Esophagus muscularis mucosa (tissue), 4 donors: ENCODE results near the gene CHL1. TPM values are rescaled to one million over a fixed set of nuclear protein-coding genes. Genes with fewer than 3 reads are reported as not detected.

Source experiments
- DNase-seq: peaks from one replicate; pipeline ENCODE4 v3.0.0-alpha.2; 2017; ENCODE audit errors: extremely low spot score
- H3K27ac ChIP-seq, 4 donors: fragments of 200-600 bp; sonication (generic); replicated peaks in 1 of 4; 1 replicate in 3 of 4; 2 replicates in 1 of 4; pipeline ENCODE4 v1.5.1; 2016 to 2019; ENCODE audit warnings: mild to moderate bottlenecking in 1 of 4
- H3K27me3 ChIP-seq, 4 donors: fragments of 200-600 bp; sonication (generic); one replicate each; pipeline versions ENCODE4 v1.5.1 to v1.6.0; 2016 to 2019
- H3K36me3 ChIP-seq, 4 donors: fragments of 200-600 bp; sonication (generic); one replicate each; pipeline ENCODE4 v1.5.1; 2016 to 2019
- H3K4me1 ChIP-seq, 4 donors: fragments of 200-600 bp; sonication (generic); one replicate each; pipeline ENCODE4 v1.5.1; 2016 to 2019
- H3K4me3 ChIP-seq, 4 donors: fragments of 200-600 bp; sonication (generic); 1 replicate in 2 of 4; 2 replicates in 2 of 4; pipeline ENCODE4 v1.5.1; 2016 to 2019; ENCODE audit warnings: mild to moderate bottlenecking in 4 of 4, moderate library complexity in 1 of 4
- H3K9me3 ChIP-seq, 4 donors: fragments of 200-600 bp; sonication (generic); 1 replicate in 3 of 4; 2 replicates in 1 of 4; pipeline ENCODE4 v1.5.1; 2016 to 2019
- EP300 ChIP-seq: sonication (generic); formaldehyde crosslinking; IDR thresholded peaks from one replicate; pipeline ENCODE4 v1.6.1; 2017; ENCODE audit warnings: antibody characterized with exemption
- POLR2A ChIP-seq: fragments of 450-650 bp; IDR thresholded peaks from one replicate; pipeline ENCODE4 v1.6.1; 2017; ENCODE audit warnings: antibody characterized with exemption, moderate library complexity, mild to moderate bottlenecking, low read depth
- POLR2AphosphoS5 ChIP-seq, 2 donors: sonication (generic); formaldehyde crosslinking; IDR thresholded peaks; one replicate each; pipeline ENCODE4 v1.6.1; 2017; ENCODE audit warnings: antibody characterized with exemption in 2 of 2
- WGBS: methylation state at CpG from one replicate; pipeline ENCODE4 v1.1.5; 2018; 5-methylcytosine and 5-hydroxymethylcytosine counted together
- intact Hi-C: fragments of 100-400 bp; cut with DNase I; formaldehyde crosslinking; loops from one replicate; pipeline ENCODE4 v1.15.1; 2023
- total RNA-seq, 4 donors: library from RNA; depleted of rRNA; stranded (reverse); fragments of >200 nt; gene quantifications; one replicate each; pipeline versions ENCODE4 v1.1.0 to v1.2.1, GENCODE V29; 2016
- TF ChIP-seq, protein P1 (sequence below), 3 experiments: fragments of 200-600 bp in 2 of 3; fragments of 450-650 bp in 1 of 3; sonication (generic) in 2 of 3; IDR thresholded peaks; one replicate each; pipeline ENCODE4 v1.5.1; 2017 to 2019; ENCODE audit warnings: antibody characterized with exemption in 3 of 3, mild to moderate bottlenecking in 2 of 3, moderate library complexity in 1 of 3

The CHL1 gene
- total RNA-seq, 4 donors from 2014 or later = 33.0 to 49.1 (median 42.5) TPM

GRCh38 chr3:330494-331115 lies 134.0 kb downstream of the CHL1 start:
- Histone ChIP-seq H3K4me1 (no peaks in the 10 kb centered on the region), H3K27ac (no peak overlapping the region), H3K9me3 (no peaks in the 10 kb centered on the region), H3K4me3 (no peak overlapping the region), H3K36me3 (no peaks in the 10 kb centered on the region), H3K27me3 (no peaks in the 10 kb centered on the region)
- TF ChIP-seq, protein P1, sequence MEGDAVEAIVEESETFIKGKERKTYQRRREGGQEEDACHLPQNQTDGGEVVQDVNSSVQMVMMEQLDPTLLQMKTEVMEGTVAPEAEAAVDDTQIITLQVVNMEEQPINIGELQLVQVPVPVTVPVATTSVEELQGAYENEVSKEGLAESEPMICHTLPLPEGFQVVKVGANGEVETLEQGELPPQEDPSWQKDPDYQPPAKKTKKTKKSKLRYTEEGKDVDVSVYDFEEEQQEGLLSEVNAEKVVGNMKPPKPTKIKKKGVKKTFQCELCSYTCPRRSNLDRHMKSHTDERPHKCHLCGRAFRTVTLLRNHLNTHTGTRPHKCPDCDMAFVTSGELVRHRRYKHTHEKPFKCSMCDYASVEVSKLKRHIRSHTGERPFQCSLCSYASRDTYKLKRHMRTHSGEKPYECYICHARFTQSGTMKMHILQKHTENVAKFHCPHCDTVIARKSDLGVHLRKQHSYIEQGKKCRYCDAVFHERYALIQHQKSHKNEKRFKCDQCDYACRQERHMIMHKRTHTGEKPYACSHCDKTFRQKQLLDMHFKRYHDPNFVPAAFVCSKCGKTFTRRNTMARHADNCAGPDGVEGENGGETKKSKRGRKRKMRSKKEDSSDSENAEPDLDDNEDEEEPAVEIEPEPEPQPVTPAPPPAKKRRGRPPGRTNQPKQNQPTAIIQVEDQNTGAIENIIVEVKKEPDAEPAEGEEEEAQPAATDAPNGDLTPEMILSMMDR (IDR thresholded peaks at IDR 0.05) = no peak
- TF ChIP-seq POLR2A (no peak), POLR2AphosphoS5 (IDR thresholded peaks at IDR 0.05) (no peak), EP300 (no peak)
- WGBS = 69% methylated on average over 1 of the region's 1 CpG
- intact Hi-C loops = no loop called here
- no peak for DNase-seq

DNA sequence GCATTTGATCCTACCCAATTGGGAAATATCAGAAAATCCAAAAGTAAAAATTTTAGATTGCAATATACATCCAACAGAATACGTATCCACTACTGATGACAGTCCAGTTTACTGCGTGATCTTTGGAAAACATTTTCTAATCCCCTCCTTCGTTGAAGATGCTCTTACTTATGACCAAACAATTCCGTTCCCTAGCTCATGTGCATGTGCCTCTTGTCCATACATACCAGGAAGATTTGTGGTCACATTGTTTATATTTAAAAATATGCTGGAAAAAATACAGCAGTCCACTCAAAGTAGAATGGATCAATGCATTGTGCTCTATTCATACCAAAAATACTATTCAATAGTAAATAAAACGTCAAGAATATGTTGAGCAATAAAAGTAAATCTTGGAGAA lies 135.3 kb downstream of the CHL1 start:
- Histone ChIP-seq H3K27ac (no peak overlapping the region), H3K4me3 (no peak overlapping the region), H3K27me3 (no peaks in the 10 kb centered on the region), H3K36me3 (no peaks in the 10 kb centered on the region), H3K4me1 (no peaks in the 10 kb centered on the region), H3K9me3 (no peaks in the 10 kb centered on the region)
- no peak for DNase-seq
- TF ChIP-seq POLR2A = no peak
- no peak for TF ChIP-seq EP300
- TF ChIP-seq, protein P1 (IDR thresholded peaks at IDR 0.05) = no peak
- no peak for TF ChIP-seq POLR2AphosphoS5 (IDR thresholded peaks at IDR 0.05)
- intact Hi-C loops = no loop called here
- WGBS = 82% methylated on average over 5 of the region's 5 CpGs

- no peaks in the 10 kb centered on the region for H3K4me1 ChIP-seq
- H3K27ac ChIP-seq = no peak overlapping the region
- H3K4me3 ChIP-seq = no peak overlapping the region
- intact Hi-C loops = no loop called here
- H3K36me3 ChIP-seq = no peaks in the 10 kb centered on the region
- TF ChIP-seq POLR2A (no peak), POLR2AphosphoS5 (IDR thresholded peaks at IDR 0.05) (no peak), EP300 (no peak)
- TF ChIP-seq, protein P1 (IDR thresholded peaks at IDR 0.05) = no peak
- no peaks in the 10 kb centered on the region for H3K27me3 ChIP-seq
- no peaks in the 10 kb centered on the region for H3K9me3 ChIP-seq
- WGBS = 47% methylated on average over 2 of the region's 2 CpGs
- DNase-seq = no peak
Measured at GRCh38 chr3:332701-333100, 136.1 kb downstream of the CHL1 start.

DNA sequence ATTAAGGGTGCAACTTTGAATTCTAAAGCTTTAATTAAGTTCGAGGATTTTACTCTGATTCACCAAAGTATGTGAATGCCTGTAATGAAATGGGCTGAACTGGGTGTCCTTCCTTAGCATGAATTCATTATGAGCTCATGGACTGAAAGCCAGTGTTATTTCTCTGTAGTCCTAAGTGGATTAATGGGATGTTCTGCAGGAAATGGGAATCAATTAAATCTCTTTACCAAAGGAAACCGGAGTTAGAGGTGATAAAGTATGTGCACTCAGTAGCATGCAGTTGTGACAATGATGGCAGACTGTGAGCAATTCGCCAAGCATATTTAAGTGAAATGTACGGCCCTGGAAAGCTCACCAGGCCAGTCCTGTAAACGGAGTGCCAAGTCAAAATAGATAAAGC lies 138.7 kb downstream of the CHL1 start:
- no peak for TF ChIP-seq POLR2A
- no peak for TF ChIP-seq EP300
- TF ChIP-seq POLR2AphosphoS5 (IDR thresholded peaks at IDR 0.05) = no peak
- TF ChIP-seq, protein P1 (IDR thresholded peaks at IDR 0.05) = no peak
- H3K4me3 ChIP-seq = no peak overlapping the region
- no peaks in the 10 kb centered on the region for H3K4me1 ChIP-seq
- intact Hi-C loops = no loop called here
- no peaks in the 10 kb centered on the region for H3K9me3 ChIP-seq
- H3K27ac ChIP-seq = no peak overlapping the region
- H3K27me3 ChIP-seq = no peaks in the 10 kb centered on the region
- no peak for DNase-seq
- H3K36me3 ChIP-seq = no peaks in the 10 kb centered on the region
- 70% methylated on average over 5 of the region's 5 CpGs for WGBS

GRCh38 chr3:339351-339750 lies 142.8 kb downstream of the CHL1 start:
- WGBS = 73% methylated on average over 5 of the region's 5 CpGs
- no peaks in the 10 kb centered on the region for H3K4me1 ChIP-seq
- no peaks in the 10 kb centered on the region for H3K27me3 ChIP-seq
- no peaks in the 10 kb centered on the region for H3K36me3 ChIP-seq
- DNase-seq = no peak
- H3K27ac ChIP-seq = no peak overlapping the region
- intact Hi-C loops = no loop called here
- no peak for TF ChIP-seq POLR2A
- TF ChIP-seq EP300 = no peak
- TF ChIP-seq, protein P1 (IDR thresholded peaks at IDR 0.05) = no peak
- no peak for TF ChIP-seq POLR2AphosphoS5 (IDR thresholded peaks at IDR 0.05)
- no peak overlapping the region for H3K4me3 ChIP-seq
- no peaks in the 10 kb centered on the region for H3K9me3 ChIP-seq
